ENCODE results near the gene ATP5F1E. TPM values are rescaled to one million over a fixed set of nuclear protein-coding genes. Genes with fewer than 3 reads are reported as not detected.

ATP5F1E gene
- total and polyA plus RNA-seq, 9 of the 15 experiments (the other 6 are each of a cell fraction or from before 2014, with no cell fraction given): 60.3 to 162 (median 113) TPM

DNA sequence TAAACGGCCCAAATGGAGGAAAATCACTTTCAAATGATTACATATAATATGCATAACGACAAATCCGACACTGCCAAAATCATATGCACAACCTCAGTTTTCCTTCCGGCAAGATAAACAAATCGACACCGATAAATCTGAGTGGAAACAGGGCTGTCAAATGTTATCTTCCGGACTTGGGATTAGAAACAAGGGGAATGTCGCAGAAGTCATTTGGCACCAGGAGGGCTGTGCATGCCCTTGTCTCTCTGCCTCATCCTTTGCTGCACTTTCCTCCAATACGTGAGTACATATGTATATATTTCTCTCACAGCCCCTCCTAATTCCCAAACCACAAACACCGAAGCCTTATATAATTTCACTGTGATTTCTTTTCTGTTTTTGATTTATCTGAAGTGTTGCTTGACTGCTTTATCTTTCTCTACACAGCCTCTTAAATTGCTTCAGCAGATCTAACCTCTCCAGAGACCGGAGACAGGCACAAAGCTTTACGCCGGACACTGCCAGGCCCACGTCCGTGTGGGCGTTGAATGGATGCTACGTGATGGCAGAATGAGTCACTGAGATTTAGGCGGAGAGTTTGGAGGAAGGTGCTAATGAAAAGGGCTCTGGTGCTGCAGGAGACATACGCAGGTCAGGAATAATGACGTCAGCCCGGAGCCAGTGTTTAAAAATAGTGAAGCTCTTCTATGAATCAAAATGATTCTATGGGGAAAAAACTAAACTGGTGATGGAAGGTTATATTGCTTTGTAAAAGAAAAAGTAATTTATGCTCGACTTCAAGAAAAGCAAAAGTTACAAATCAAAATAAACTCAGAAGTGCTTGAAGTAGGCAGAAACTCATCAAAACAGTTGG, 31.5 kb upstream of the ATP5F1E start (continued):
- TF ChIP-seq, protein P1, sequence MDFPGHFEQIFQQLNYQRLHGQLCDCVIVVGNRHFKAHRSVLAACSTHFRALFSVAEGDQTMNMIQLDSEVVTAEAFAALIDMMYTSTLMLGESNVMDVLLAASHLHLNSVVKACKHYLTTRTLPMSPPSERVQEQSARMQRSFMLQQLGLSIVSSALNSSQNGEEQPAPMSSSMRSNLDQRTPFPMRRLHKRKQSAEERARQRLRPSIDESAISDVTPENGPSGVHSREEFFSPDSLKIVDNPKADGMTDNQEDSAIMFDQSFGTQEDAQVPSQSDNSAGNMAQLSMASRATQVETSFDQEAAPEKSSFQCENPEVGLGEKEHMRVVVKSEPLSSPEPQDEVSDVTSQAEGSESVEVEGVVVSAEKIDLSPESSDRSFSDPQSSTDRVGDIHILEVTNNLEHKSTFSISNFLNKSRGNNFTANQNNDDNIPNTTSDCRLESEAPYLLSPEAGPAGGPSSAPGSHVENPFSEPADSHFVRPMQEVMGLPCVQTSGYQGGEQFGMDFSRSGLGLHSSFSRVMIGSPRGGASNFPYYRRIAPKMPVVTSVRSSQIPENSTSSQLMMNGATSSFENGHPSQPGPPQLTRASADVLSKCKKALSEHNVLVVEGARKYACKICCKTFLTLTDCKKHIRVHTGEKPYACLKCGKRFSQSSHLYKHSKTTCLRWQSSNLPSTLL (IDR thresholded peaks at IDR 0.05): no peak

DNA sequence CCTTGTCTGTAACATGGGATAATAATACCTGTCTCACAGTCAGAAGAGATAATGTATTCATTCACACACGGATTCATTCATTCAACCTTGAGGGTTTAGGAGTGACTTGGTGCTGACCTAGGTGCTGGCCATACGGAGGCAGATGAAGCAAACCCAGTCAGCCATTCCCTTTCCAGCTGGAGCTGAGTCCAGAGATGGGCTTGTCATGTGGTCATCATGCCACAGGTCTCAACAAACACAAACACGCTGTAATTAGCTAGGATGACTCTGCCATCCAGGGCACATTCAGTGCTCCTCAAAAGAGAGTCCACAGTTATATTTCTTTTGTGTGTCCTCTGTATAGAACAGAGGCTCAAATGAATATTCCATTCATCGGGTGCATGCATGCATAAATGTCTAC, 29.9 kb upstream of the ATP5F1E start:
- H3K9me3 ChIP-seq (replicated peaks; ENCODE audit: control insufficient read depth, insufficient read depth, low read depth, low read length): no peaks in the 10 kb centered on the region; the same call in 1 of the 2 replicates
- no peak for TF ChIP-seq FOXP1 (CRISPR knock-in tag; IDR thresholded peaks at IDR 0.05)
- TF ChIP-seq, protein P2, sequence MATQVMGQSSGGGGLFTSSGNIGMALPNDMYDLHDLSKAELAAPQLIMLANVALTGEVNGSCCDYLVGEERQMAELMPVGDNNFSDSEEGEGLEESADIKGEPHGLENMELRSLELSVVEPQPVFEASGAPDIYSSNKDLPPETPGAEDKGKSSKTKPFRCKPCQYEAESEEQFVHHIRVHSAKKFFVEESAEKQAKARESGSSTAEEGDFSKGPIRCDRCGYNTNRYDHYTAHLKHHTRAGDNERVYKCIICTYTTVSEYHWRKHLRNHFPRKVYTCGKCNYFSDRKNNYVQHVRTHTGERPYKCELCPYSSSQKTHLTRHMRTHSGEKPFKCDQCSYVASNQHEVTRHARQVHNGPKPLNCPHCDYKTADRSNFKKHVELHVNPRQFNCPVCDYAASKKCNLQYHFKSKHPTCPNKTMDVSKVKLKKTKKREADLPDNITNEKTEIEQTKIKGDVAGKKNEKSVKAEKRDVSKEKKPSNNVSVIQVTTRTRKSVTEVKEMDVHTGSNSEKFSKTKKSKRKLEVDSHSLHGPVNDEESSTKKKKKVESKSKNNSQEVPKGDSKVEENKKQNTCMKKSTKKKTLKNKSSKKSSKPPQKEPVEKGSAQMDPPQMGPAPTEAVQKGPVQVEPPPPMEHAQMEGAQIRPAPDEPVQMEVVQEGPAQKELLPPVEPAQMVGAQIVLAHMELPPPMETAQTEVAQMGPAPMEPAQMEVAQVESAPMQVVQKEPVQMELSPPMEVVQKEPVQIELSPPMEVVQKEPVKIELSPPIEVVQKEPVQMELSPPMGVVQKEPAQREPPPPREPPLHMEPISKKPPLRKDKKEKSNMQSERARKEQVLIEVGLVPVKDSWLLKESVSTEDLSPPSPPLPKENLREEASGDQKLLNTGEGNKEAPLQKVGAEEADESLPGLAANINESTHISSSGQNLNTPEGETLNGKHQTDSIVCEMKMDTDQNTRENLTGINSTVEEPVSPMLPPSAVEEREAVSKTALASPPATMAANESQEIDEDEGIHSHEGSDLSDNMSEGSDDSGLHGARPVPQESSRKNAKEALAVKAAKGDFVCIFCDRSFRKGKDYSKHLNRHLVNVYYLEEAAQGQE (IDR thresholded peaks at IDR 0.05; ENCODE audit: borderline replicate concordance): peak; percentile 67
- TF ChIP-seq, protein P2 (CRISPR knock-in tag; IDR thresholded peaks at IDR 0.05; ENCODE audit: low read depth): no peak
- TF ChIP-seq, protein P3, sequence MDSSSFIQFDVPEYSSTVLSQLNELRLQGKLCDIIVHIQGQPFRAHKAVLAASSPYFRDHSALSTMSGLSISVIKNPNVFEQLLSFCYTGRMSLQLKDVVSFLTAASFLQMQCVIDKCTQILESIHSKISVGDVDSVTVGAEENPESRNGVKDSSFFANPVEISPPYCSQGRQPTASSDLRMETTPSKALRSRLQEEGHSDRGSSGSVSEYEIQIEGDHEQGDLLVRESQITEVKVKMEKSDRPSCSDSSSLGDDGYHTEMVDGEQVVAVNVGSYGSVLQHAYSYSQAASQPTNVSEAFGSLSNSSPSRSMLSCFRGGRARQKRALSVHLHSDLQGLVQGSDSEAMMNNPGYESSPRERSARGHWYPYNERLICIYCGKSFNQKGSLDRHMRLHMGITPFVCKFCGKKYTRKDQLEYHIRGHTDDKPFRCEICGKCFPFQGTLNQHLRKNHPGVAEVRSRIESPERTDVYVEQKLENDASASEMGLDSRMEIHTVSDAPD (CRISPR knock-in tag; IDR thresholded peaks at IDR 0.05): no peak
- POLR2A ChIA-PET: no interaction called here
- no peak overlapping the region for H3K4me3 ChIP-seq
- no peak overlapping the region for H3K4me2 ChIP-seq (ENCODE audit: insufficient read depth, low read length)
- no peak overlapping the region for H2AFZ ChIP-seq (ENCODE audit: low read depth, low read length)
- no peak for ATAC-seq
- no peaks in the 10 kb centered on the region for H3K4me1 ChIP-seq (replicated peaks in 1 of 2; ENCODE audit: control insufficient read depth in 2 of 2, insufficient read depth in 2 of 2, low read length in 2 of 2)
- in situ Hi-C loops (cut with MboI): no loop called here
- no peak overlapping the region for H3K27ac ChIP-seq (ENCODE audit: extremely low read depth, low read depth, low read length)
- no peak overlapping the region for H3K9ac ChIP-seq (ENCODE audit: insufficient read depth in 1 of 2, low read depth in 2 of 2, low read length in 2 of 2)
- no peaks in the 10 kb centered on the region for H3K9me1 ChIP-seq (ENCODE audit: control insufficient read depth, insufficient read depth, low read length)
- intact Hi-C loops (cut with micrococcal nuclease): no loop called here
- H3K79me2 ChIP-seq (ENCODE audit: control insufficient read depth, insufficient read depth, low read length): no peaks in the 10 kb centered on the region
- DNase-seq (ENCODE audit: extremely low read depth in 1 of 4, low spot score in 3 of 4): no peak
- BruUV-seq (replicated peaks): no TSS peak
- no peaks in the 10 kb centered on the region for H3K36me3 ChIP-seq (ENCODE audit: control insufficient read depth, insufficient read depth, low read length)
- CTCF ChIA-PET (ENCODE audit: low intra/inter-chr PET ratio): no interaction called here
- H3K27me3 ChIP-seq (ENCODE audit: control insufficient read depth in 2 of 2, insufficient read depth in 2 of 2, low read length in 2 of 2): peaks cover 7 to 14% of the 10 kb centered on the region in 2 experiments
- FAIRE-seq: no peak
- H4K20me1 ChIP-seq (replicated peaks; ENCODE audit: control insufficient read depth, insufficient read depth, low read length): no peaks in the 10 kb centered on the region
- WGBS (ENCODE audit: insufficient coverage, low coverage, missing lambda C conversion rate): 0% methylated on average over 4 of the region's 4 CpGs
